ENCODE results near the gene FBXW7.

Gene FBXW7

DNA sequence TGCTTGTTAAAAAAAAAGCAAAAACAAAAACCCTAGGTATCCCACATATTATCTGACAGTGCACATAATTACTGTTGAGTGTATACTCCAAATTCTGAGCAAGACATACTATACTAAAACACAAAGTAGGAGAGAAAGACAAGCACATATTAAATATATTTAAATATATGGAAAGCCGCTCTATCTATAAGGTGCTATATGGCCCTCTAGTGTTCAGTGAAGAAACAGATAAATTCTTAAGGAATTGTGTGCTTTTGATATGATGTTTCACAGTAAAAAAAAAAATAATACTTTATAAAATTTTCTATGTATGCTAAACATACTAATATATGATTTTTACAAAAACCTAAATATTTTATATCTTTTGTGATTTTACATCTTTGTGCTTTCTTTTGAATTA, 137.8 kb downstream of the FBXW7 start:
- Mint-ChIP-seq H3K27ac (no peak overlapping the region), H3K9me3 (no peaks in the 10 kb centered on the region), H3K4me1 (no peaks in the 10 kb centered on the region), H3K4me3 (no peak overlapping the region), H3K36me3 (ENCODE audit: low read depth) (peaks cover 15% of the 10 kb centered on the region), H3K27me3 (ENCODE audit: low read depth) (no peaks in the 10 kb centered on the region)
- TF ChIP-seq CTCF (IDR thresholded peaks at IDR 0.05; ENCODE audit: unreplicated experiment in 3 of 3), result peak; percentile 33 to 64 (median 43)

DNA sequence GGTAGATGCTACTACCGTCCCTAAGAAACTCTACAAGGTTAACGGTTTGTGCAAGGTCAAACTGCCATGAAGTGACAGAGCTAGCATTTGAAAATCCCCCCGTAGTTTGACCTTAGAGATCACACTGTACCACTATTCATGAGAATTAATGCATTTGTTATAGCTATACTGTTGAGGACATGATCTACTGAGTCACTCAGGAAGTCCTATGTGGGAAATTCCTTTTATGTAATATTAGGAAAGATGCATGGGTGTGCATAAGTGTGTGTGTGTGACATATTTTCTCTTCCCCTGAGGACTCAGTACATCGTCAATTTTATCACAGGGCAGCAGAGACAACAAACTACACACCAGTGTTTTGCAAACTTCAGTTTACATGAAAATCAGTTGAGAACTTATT, 141.1 kb downstream of the FBXW7 start:
- Mint-ChIP-seq H3K4me3 (no peak overlapping the region), H3K27ac (no peak overlapping the region), H3K27me3 (ENCODE audit: low read depth) (no peaks in the 10 kb centered on the region), H3K9me3 (no peaks in the 10 kb centered on the region), H3K4me1 (no peaks in the 10 kb centered on the region), H3K36me3 (ENCODE audit: low read depth) (peaks cover 1% of the 10 kb centered on the region)
- TF ChIP-seq CTCF (IDR thresholded peaks at IDR 0.05; ENCODE audit: unreplicated experiment in 3 of 3), result no peak

- Mint-ChIP-seq H3K27me3 (ENCODE audit: low read depth) (no peaks in the 10 kb centered on the region), H3K4me3 (no peak overlapping the region), H3K4me1 (no peaks in the 10 kb centered on the region), H3K27ac (no peak overlapping the region), H3K36me3 (ENCODE audit: low read depth) (no peaks in the 10 kb centered on the region), H3K9me3 (no peaks in the 10 kb centered on the region)
- no peak for TF ChIP-seq CTCF (IDR thresholded peaks at IDR 0.05; ENCODE audit: unreplicated experiment in 3 of 3)
Measured at GRCh38 chr4:152392079-152392478, 143.8 kb downstream of the FBXW7 start.

DNA sequence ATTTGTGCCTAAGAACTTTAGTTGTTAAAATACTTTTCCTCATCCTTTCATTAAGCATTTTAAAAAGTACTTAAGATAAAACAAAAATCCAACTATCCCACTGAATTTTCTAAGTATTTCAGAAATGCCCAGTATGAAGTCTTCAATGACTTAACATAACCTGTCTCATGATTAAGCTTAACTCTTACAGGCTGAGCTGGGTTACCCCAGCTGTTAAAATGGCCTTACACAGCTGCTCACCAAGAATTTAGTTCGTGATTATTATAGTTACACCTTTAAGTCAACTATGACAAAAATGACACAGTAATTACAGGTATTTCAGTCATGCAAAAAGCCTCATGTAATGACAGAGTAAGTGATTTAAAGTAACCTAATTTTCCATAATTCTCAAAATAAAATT, 145.7 kb downstream of the FBXW7 start:
- no peaks in the 10 kb centered on the region for H3K36me3 Mint-ChIP-seq (ENCODE audit: low read depth)
- no peak overlapping the region for H3K27ac Mint-ChIP-seq
- no peaks in the 10 kb centered on the region for H3K27me3 Mint-ChIP-seq (ENCODE audit: low read depth)
- no peak overlapping the region for H3K4me3 Mint-ChIP-seq
- TF ChIP-seq CTCF (IDR thresholded peaks at IDR 0.05; ENCODE audit: unreplicated experiment in 3 of 3), result no peak
- H3K9me3 Mint-ChIP-seq, result no peaks in the 10 kb centered on the region
- no peaks in the 10 kb centered on the region for H3K4me1 Mint-ChIP-seq

DNA sequence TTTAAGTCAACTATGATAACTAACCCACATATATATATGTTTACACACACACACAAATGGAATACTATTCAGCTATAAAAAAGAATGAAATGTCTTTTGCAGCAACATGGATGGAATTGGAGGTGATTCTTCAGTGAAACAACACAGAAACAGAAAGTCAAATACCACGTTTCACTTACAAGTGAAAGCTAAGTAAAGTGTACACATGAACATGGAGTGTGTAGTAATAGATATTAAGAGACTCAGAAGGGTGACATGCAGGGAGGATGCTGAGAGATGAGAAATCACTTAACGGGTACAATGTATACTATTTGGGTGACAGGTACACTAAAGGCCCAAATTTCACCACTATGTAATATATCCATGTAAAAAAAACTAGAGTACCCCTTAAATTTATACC, 146.5 kb downstream of the FBXW7 start:
- Mint-ChIP-seq H3K4me3 (no peak overlapping the region), H3K9me3 (no peaks in the 10 kb centered on the region), H3K4me1 (no peaks in the 10 kb centered on the region), H3K27me3 (ENCODE audit: low read depth) (no peaks in the 10 kb centered on the region), H3K27ac (no peak overlapping the region), H3K36me3 (ENCODE audit: low read depth) (no peaks in the 10 kb centered on the region)
- TF ChIP-seq CTCF (IDR thresholded peaks at IDR 0.05; ENCODE audit: unreplicated experiment in 3 of 3), result no peak

DNA sequence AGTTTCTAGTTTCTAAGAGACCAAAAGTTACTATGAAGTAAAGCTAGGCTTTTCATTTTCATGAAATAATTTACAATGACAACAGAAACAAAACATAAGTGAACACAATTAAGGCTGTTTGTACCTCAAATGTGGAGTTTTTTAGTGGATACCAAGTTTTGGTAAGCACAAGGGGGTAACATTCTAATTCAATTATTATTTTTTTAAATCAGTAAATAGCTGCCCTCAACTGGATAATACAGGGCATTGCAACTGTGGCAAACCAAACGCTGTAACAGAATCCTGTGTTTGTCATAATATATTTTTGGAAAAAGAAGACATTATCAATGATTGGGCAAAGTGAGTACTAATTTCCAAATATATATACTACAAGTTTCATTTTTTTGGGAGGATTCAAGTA, 150.3 kb downstream of the FBXW7 start:
- no peak overlapping the region for H3K4me3 Mint-ChIP-seq
- no peak overlapping the region for H3K27ac Mint-ChIP-seq
- H3K36me3 Mint-ChIP-seq (ENCODE audit: low read depth), result no peaks in the 10 kb centered on the region
- no peaks in the 10 kb centered on the region for H3K27me3 Mint-ChIP-seq (ENCODE audit: low read depth)
- TF ChIP-seq CTCF (IDR thresholded peaks at IDR 0.05; ENCODE audit: unreplicated experiment in 3 of 3), result peak; percentile 63 to 71 (median 69)
- no peaks in the 10 kb centered on the region for H3K9me3 Mint-ChIP-seq
- peaks cover 10% of the 10 kb centered on the region for H3K4me1 Mint-ChIP-seq
